Endothelial cell of umbilical vein (primary cell): ENCODE measurements around the gene MFAP4. TPM values are rescaled to one million over a fixed set of nuclear protein-coding genes. Genes with fewer than 3 reads are reported as not detected.

Source experiments
- BruUV-seq: library from RNA; stranded (reverse); fragments of 400-500 nt; replicated peaks from 2 replicates; lab custom pipeline; 2021; lab: Mats Ljungman, UMichigan
- CTCF ChIA-PET: fragments of 300-600, 350-600 bp; sonication (Branson Sonifier 250); formaldehyde crosslinking; loops from one replicate; lab custom pipeline; 2021; ENCODE audit warnings: antibody characterized with exemption, inconsistent platforms; lab: Charles Lee
- POLR2A ChIA-PET: fragments of 300-600, 350-600 bp; sonication (Branson Sonifier 250); formaldehyde crosslinking; loops from one replicate; lab custom pipeline; 2021; ENCODE audit warnings: antibody characterized with exemption, inconsistent platforms; lab: Charles Lee
- DNase-seq: peaks from one replicate; pipeline ENCODE4 v3.0.0-alpha.2; 2011; ENCODE audit warnings: low read depth, low spot score
- FAIRE-seq: peaks from 2 replicates; lab custom pipeline; 2011; peaks lifted over from hg19 to GRCh38; lab: Jason Lieb, UNC
- H2AFZ ChIP-seq: 2 replicates; pipeline ENCODE4 v1.6.0; 2012; ENCODE audit warnings: low read depth, low read length, control low read depth, inconsistent platforms
- H3K27ac ChIP-seq: 2 replicates; pipeline ENCODE4 v1.5.1; 2011; ENCODE audit warnings: low read depth, mild to moderate bottlenecking, control low read depth, low read length, moderate library complexity; ENCODE audit not compliant: insufficient read depth
- H3K27me3 ChIP-seq, 2 experiments: 2 replicates each; pipeline versions ENCODE4 v1.6.0 to v1.6.1; 2011; ENCODE audit warnings: low read length in 2 of 2, mixed read lengths in 1 of 2; ENCODE audit not compliant: control insufficient read depth in 2 of 2, insufficient read depth in 2 of 2
- H3K36me3 ChIP-seq, 2 experiments: 2 replicates in 1 of 2; 3 replicates in 1 of 2; pipeline ENCODE4 v1.5.1; 2011; ENCODE audit warnings: low read length in 2 of 2, mild to moderate bottlenecking in 1 of 2, moderate library complexity in 1 of 2; ENCODE audit not compliant: control insufficient read depth in 2 of 2, insufficient read depth in 2 of 2; ENCODE audit errors: extremely low read depth in 1 of 2
- H3K4me1 ChIP-seq: 3 replicates; pipeline ENCODE4 v1.5.1; 2011; ENCODE audit warnings: mild to moderate bottlenecking, low read length; ENCODE audit not compliant: control insufficient read depth, insufficient read depth; ENCODE audit errors: extremely low read depth
- H3K4me2 ChIP-seq: 2 replicates; pipeline ENCODE4 v1.6.1; 2011; ENCODE audit warnings: low read length, control low read depth, mixed read lengths; ENCODE audit not compliant: insufficient read depth
- H3K4me3 ChIP-seq, 3 experiments: fragments of 200-600 bp in 1 of 3; sonication (generic), shearing (Covaris generic) in 1 of 3; replicated peaks in 1 of 3; 2 replicates each; pipeline ENCODE4 v1.5.1; 2011 to 2016; ENCODE audit warnings: control low read depth in 3 of 3, low read length in 3 of 3, mild to moderate bottlenecking in 2 of 3, inconsistent platforms in 1 of 3, low read depth in 1 of 3, moderate library complexity in 1 of 3; ENCODE audit not compliant: insufficient read depth in 1 of 3
- H3K79me2 ChIP-seq: 2 replicates; pipeline ENCODE4 v1.6.0; 2012; ENCODE audit warnings: low read length, inconsistent platforms; ENCODE audit not compliant: control insufficient read depth, insufficient read depth
- H3K9ac ChIP-seq: replicated peaks from 2 replicates; pipeline ENCODE3; 2011; ENCODE audit warnings: low read length, control low read depth; ENCODE audit not compliant: insufficient read depth; ENCODE audit errors: extremely low read depth
- H3K9me1 ChIP-seq: replicated peaks from 3 replicates; pipeline ENCODE4 v1.6.0; 2011; ENCODE audit warnings: mild to moderate bottlenecking, low read length; ENCODE audit not compliant: control insufficient read depth, insufficient read depth; ENCODE audit errors: extremely low read depth
- H3K9me3 ChIP-seq: replicated peaks from 2 replicates; pipeline ENCODE4 v1.5.1; 2012; ENCODE audit warnings: low read length, inconsistent platforms; ENCODE audit not compliant: control insufficient read depth, insufficient read depth
- H4K20me1 ChIP-seq: replicated peaks from 2 replicates; pipeline ENCODE3; 2011; ENCODE audit warnings: mild to moderate bottlenecking, low read length; ENCODE audit not compliant: control insufficient read depth, insufficient read depth; ENCODE audit errors: extremely low read depth
- EZH2 ChIP-seq: IDR thresholded peaks from 2 replicates; pipeline ENCODE4 v1.6.1; 2012; ENCODE audit warnings: borderline replicate concordance, low read depth, mild to moderate bottlenecking, moderate library complexity, low read length, inconsistent platforms; ENCODE audit not compliant: severe bottlenecking
- JUN ChIP-seq: IDR thresholded peaks from 2 replicates; pipeline ENCODE4 v1.6.1; 2011; ENCODE audit warnings: borderline replicate concordance, low read depth; ENCODE audit not compliant: insufficient read length, insufficient read depth
- MYC ChIP-seq: IDR thresholded peaks from one replicate; pipeline ENCODE4 v1.6.1; 2011; ENCODE audit warnings: mild to moderate bottlenecking, low read depth, low read length
- dilution Hi-C: fragments of 300-500 bp; cut with MboI; formaldehyde crosslinking; loops from one replicate; pipeline ENCODE4 v1.15.0; 2019; ENCODE audit warnings: low sequenced_read_pairs; ENCODE audit not compliant: extremely low pct_ligation_motif_present
- intact Hi-C: fragments of 100-400 bp; cut with micrococcal nuclease; formaldehyde crosslinking; loops from one replicate; pipeline ENCODE4 v1.10.0; 2022
- polyA plus RNA-seq, 4 experiments: library from polyadenylated mRNA; depleted of rRNA in 3 of 4; stranded (reverse) in 3 of 4; unstranded in 1 of 4; fragments of >200 nt; gene quantifications; 2 replicates each; pipeline versions ENCODE4 v1.2.1 to v1.2.3, GENCODE V29; 2011 to 2012; ENCODE audit warnings: missing spikeins in 1 of 4
- total RNA-seq: library from RNA; stranded (reverse); gene quantifications from 2 replicates; pipeline ENCODE4 v1.2.3, GENCODE V29; 2021

Gene MFAP4
- total and polyA plus RNA-seq, 2 donors (not counting 3 experiments of a cell fraction or from before 2014, with no cell fraction given) = not detected

- ChIA-PET CTCF (no interaction called here), POLR2A (no interaction called here)
- Histone ChIP-seq H3K9me3 (no peaks in the 10 kb centered on the region), H3K4me1 (no peaks in the 10 kb centered on the region), H3K9ac (no peak overlapping the region), H2AFZ (no peak overlapping the region), H3K4me2 (no peak overlapping the region), H3K27ac (no peak overlapping the region), H3K79me2 (no peaks in the 10 kb centered on the region), H3K9me1 (no peaks in the 10 kb centered on the region), H3K4me3 (no peak overlapping the region), H3K27me3 (no peaks in the 10 kb centered on the region), H3K36me3 (no peaks in the 10 kb centered on the region), H4K20me1 (no peaks in the 10 kb centered on the region)
- TF ChIP-seq MYC (no peak), EZH2 (no peak), JUN (no peak)
- intact Hi-C loops (no loop called here), dilution Hi-C loops (no loop called here)
- BruUV-seq = no TSS peak
- no peak for DNase-seq
- FAIRE-seq = no peak
These were observed 34.9 kb upstream of the MFAP4 start for GRCh38 chr17:19421926-19422325.

GRCh38 chr17:19421219-19421618 is 34.2 kb upstream of the MFAP4 start:
- TF ChIP-seq EZH2 (no peak), JUN (no peak)
- BruUV-seq = no TSS peak
- Histone ChIP-seq H3K4me3 (no peak overlapping the region), H3K79me2 (no peaks in the 10 kb centered on the region), H3K9me1 (no peaks in the 10 kb centered on the region), H4K20me1 (no peaks in the 10 kb centered on the region), H3K9ac (no peak overlapping the region), H3K36me3 (no peaks in the 10 kb centered on the region), H3K9me3 (no peaks in the 10 kb centered on the region), H2AFZ (no peak overlapping the region), H3K27me3 (no peaks in the 10 kb centered on the region), H3K4me1 (no peaks in the 10 kb centered on the region), H3K27ac (no peak overlapping the region), H3K4me2 (no peak overlapping the region)
- ChIA-PET POLR2A (no interaction called here), CTCF (no interaction called here)
- no peak for FAIRE-seq
- dilution Hi-C loops = no loop called here
- no peak for DNase-seq
- intact Hi-C loops = no loop called here
